Activated B cell treated with CpG ODN at 0.5 μM for 24 hours (primary cell): ENCODE results near the gene DYNC1I1. TPM values are rescaled to one million over a fixed set of nuclear protein-coding genes. Genes with fewer than 3 reads are reported as not detected.

Experiments
- ATAC-seq: fragments of 200-7000 bp; cut with Tn5 transposase; one replicate; pipeline ENCODE4 v1.10.0; 2021; ENCODE audit warnings: low read depth, mild to moderate bottlenecking, moderate library complexity
- CTCF ChIA-PET: fragments of 350-600 bp; sonication (Branson Sonifier 250); formaldehyde crosslinking; loops from one replicate; lab custom pipeline; 2021; ENCODE audit warnings: antibody characterized with exemption; lab: Charles Lee
- POLR2A ChIA-PET: fragments of 350-600 bp; sonication (Branson Sonifier 250); formaldehyde crosslinking; loops from one replicate; lab custom pipeline; 2021; ENCODE audit warnings: antibody characterized with exemption; lab: Charles Lee
- DNase-seq: peaks from one replicate; pipeline ENCODE4 v3.0.0; 2022
- H3K27ac Mint-ChIP-seq: one replicate; pipeline ENCODE4 v1.8.0; 2020; ENCODE audit warnings: mixed read lengths
- H3K27me3 Mint-ChIP-seq: one replicate; pipeline ENCODE4 v1.8.0; 2021; ENCODE audit warnings: mixed read lengths
- H3K36me3 Mint-ChIP-seq: one replicate; pipeline ENCODE4 v1.8.0; 2021; ENCODE audit warnings: low read depth, mixed read lengths
- H3K4me1 Mint-ChIP-seq: one replicate; pipeline ENCODE4 v1.8.0; 2021; ENCODE audit warnings: mixed read lengths
- H3K4me3 Mint-ChIP-seq: one replicate; pipeline ENCODE4 v1.8.0; 2020; ENCODE audit warnings: mild to moderate bottlenecking, mixed read lengths
- H3K9me3 Mint-ChIP-seq: one replicate; pipeline ENCODE4 v1.8.0; 2020; ENCODE audit warnings: mixed read lengths
- intact Hi-C: fragments of 100-400 bp; cut with micrococcal nuclease; formaldehyde crosslinking; loops from one replicate; pipeline ENCODE4 v1.15.1; 2024
- total RNA-seq: library from RNA; stranded (reverse); gene quantifications from 2 replicates; pipeline ENCODE4 v1.2.3, GENCODE V29; 2022
- TF ChIP-seq, protein P1 (sequence below): fragments of 200-600 bp; IDR thresholded peaks from one replicate; pipeline ENCODE4 v1.8.0; 2022; ENCODE audit warnings: antibody characterized with exemption, mild to moderate bottlenecking

DYNC1I1 gene
- total RNA-seq, 1 donor from 2014 or later, result not detected

DNA sequence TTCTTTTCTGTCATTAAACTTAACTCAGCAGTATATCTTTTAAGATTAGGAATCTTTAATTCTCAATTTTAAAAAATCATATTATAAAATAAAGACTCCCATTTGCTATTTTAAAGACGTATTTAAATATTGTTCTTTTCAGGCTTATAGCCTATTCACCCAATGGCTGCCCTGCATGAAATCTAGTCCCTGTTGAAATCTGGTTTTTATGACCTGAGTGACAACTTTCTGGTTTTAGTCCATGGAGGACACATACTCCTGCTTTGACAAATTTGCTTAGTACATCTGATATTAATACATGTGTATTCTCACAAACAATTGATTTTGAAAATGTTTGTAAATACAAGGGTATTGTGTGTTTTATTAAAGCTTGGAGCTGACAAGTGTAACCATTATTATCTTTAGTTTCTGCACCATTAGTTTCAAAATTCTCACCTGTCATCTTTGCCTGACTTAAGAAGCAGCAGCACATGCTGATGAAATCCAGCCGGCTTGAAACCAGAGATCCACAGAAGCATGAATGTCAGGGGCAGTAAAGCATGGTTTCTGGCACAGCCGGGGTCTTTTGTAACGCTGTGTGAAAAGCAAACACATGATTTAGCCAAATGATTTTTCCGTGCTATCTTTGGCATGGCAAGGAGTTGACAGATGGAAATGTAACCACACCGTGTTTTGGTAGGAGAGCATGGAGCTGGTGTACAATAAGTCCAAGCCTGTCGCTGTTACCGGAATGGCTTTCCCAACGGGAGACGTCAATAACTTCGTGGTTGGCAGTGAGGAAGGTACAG, 262.8 kb downstream of the DYNC1I1 start:
- Mint-ChIP-seq H3K27me3 (peaks cover 4% of the 10 kb centered on the region), H3K27ac (no peak overlapping the region), H3K36me3 (no peaks in the 10 kb centered on the region), H3K4me3 (no peak overlapping the region), H3K9me3 (no peaks in the 10 kb centered on the region), H3K4me1 (no peaks in the 10 kb centered on the region)
- POLR2A ChIA-PET, result no interaction called here
- DNase-seq (no peak), ATAC-seq (no peak)
- intact Hi-C loops, result no loop called here
- TF ChIP-seq, protein P1, sequence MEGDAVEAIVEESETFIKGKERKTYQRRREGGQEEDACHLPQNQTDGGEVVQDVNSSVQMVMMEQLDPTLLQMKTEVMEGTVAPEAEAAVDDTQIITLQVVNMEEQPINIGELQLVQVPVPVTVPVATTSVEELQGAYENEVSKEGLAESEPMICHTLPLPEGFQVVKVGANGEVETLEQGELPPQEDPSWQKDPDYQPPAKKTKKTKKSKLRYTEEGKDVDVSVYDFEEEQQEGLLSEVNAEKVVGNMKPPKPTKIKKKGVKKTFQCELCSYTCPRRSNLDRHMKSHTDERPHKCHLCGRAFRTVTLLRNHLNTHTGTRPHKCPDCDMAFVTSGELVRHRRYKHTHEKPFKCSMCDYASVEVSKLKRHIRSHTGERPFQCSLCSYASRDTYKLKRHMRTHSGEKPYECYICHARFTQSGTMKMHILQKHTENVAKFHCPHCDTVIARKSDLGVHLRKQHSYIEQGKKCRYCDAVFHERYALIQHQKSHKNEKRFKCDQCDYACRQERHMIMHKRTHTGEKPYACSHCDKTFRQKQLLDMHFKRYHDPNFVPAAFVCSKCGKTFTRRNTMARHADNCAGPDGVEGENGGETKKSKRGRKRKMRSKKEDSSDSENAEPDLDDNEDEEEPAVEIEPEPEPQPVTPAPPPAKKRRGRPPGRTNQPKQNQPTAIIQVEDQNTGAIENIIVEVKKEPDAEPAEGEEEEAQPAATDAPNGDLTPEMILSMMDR, result no peak
- CTCF ChIA-PET, result no interaction called here

DNA sequence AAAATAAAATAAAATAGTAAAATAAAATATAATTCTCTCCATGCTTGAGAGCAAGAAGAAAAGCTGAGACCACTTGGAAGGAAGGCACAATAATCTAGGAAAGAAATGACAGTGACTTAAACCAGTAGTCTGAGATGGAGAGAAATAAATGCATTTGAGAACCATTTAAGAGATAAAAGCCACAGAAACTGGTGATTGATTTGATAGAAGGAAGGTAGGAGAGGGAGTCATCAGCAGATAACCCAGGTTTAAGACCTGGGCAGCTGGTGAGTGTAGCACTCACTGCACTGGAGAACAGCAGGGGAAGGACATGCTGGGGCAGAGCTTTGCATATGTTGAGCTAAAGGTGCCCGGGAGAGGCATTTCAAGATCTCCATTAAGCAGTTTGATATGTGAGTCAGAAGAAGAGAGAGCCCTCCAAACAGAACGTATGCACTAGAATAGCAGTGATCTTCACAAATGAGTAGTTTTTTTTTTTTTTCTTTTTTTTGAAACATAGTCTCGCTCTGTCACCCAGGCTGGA, 268.0 kb downstream of the DYNC1I1 start:
- TF ChIP-seq, protein P1, result no peak
- ATAC-seq (no peak), DNase-seq (no peak)
- H3K27ac Mint-ChIP-seq, result no peak overlapping the region
- ChIA-PET POLR2A (no interaction called here), CTCF (no interaction called here)
- intact Hi-C loops, result no loop called here
- H3K36me3 Mint-ChIP-seq, result no peaks in the 10 kb centered on the region
- H3K4me1 Mint-ChIP-seq, result no peaks in the 10 kb centered on the region
- H3K9me3 Mint-ChIP-seq, result no peaks in the 10 kb centered on the region
- peaks cover 2% of the 10 kb centered on the region for H3K27me3 Mint-ChIP-seq
- H3K4me3 Mint-ChIP-seq, result no peak overlapping the region

DNA sequence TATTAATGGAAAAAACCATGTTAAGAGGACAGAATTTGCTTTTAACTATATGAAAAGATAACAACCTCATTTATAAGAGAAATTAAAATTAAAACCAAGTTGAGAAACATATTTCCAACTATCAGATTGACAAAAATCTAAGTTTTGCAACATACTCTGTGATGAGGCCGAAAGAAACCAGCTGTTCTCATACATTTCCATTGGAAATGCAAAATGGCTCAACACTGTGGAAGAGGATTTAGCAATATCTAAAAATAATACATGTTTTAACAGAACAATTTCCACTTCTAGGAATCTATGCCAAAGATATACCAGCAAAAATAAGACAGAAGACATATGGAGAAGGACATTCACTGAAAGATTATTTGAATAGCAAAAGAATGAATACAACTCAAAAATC, 268.8 kb downstream of the DYNC1I1 start:
- Mint-ChIP-seq H3K36me3 (no peaks in the 10 kb centered on the region), H3K4me1 (no peaks in the 10 kb centered on the region), H3K4me3 (no peak overlapping the region), H3K9me3 (no peaks in the 10 kb centered on the region), H3K27me3 (peaks cover 2% of the 10 kb centered on the region), H3K27ac (no peak overlapping the region)
- ChIA-PET POLR2A (no interaction called here), CTCF (no interaction called here)
- TF ChIP-seq, protein P1, result no peak
- no peak for ATAC-seq
- intact Hi-C loops, result no loop called here
- no peak for DNase-seq

DNA sequence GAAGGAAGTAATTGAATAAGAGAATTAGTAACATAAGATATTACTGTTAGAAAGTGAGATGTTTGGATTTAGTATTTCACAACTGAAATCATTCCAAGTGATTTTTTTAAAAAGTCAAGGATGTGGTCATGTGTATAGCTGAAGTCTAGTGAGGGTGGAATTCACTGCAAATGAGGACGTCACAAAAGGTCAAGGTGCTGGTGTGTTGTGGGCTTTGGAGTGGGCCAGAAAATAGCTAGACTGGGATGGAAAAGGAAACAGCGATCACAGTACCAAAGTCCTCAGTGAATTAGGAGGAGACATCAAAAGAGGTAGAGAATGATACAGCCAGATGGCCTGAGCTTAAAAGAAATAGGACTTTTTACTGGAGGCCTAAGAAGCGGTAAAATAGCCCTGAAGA, 272.8 kb downstream of the DYNC1I1 start:
- ChIA-PET POLR2A (no interaction called here), CTCF (no interaction called here)
- ATAC-seq (no peak), DNase-seq (no peak)
- H3K36me3 Mint-ChIP-seq, result no peaks in the 10 kb centered on the region
- no peak overlapping the region for H3K4me3 Mint-ChIP-seq
- no peaks in the 10 kb centered on the region for H3K9me3 Mint-ChIP-seq
- no peak overlapping the region for H3K27ac Mint-ChIP-seq
- peaks cover 2% of the 10 kb centered on the region for H3K27me3 Mint-ChIP-seq
- no peaks in the 10 kb centered on the region for H3K4me1 Mint-ChIP-seq
- TF ChIP-seq, protein P1, result no peak
- intact Hi-C loops, result no loop called here

DNA sequence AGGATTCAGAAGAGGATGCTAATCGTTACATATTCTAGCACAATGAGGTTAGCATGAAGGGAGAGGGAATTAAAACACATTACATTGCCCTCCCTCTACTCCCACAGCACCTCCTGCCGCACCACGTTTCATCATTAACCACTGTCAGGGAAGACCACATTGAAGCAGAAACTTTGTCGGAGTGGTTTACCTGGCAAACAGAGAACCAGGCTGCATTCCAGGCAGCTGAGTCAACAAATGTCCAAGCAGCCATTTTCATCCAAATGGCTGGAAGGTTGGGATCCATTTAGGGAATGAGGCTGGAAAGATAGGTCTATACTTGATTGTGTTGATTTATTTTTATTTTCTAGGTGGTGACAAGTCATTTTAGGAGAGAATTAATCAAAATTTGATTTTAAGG, 273.6 kb downstream of the DYNC1I1 start:
- H3K27me3 Mint-ChIP-seq, result peaks cover under 1% of the 10 kb centered on the region
- POLR2A ChIA-PET, result no interaction called here
- intact Hi-C loops, result no loop called here
- TF ChIP-seq, protein P1, result no peak
- H3K27ac Mint-ChIP-seq, result no peak overlapping the region
- CTCF ChIA-PET, result no interaction called here
- H3K4me1 Mint-ChIP-seq, result no peaks in the 10 kb centered on the region
- no peak for ATAC-seq
- H3K9me3 Mint-ChIP-seq, result no peaks in the 10 kb centered on the region
- no peaks in the 10 kb centered on the region for H3K36me3 Mint-ChIP-seq
- no peak overlapping the region for H3K4me3 Mint-ChIP-seq
- no peak for DNase-seq
